Endothelial cell of umbilical vein (primary cell): ENCODE data around the gene REEP1. TPM values are rescaled to one million over a fixed set of nuclear protein-coding genes. Genes with fewer than 3 reads are reported as not detected.

Experiments
- BruUV-seq: library from RNA; stranded (reverse); fragments of 400-500 nt; replicated peaks from 2 replicates; lab custom pipeline; 2021; lab: Mats Ljungman, UMichigan
- CTCF ChIA-PET: fragments of 300-600, 350-600 bp; sonication (Branson Sonifier 250); formaldehyde crosslinking; loops from one replicate; lab custom pipeline; 2021; ENCODE audit warnings: antibody characterized with exemption, inconsistent platforms; lab: Charles Lee
- POLR2A ChIA-PET: fragments of 300-600, 350-600 bp; sonication (Branson Sonifier 250); formaldehyde crosslinking; loops from one replicate; lab custom pipeline; 2021; ENCODE audit warnings: antibody characterized with exemption, inconsistent platforms; lab: Charles Lee
- DNase-seq: peaks from one replicate; pipeline ENCODE4 v3.0.0-alpha.2; 2011; ENCODE audit warnings: low read depth, low spot score
- FAIRE-seq: peaks from 2 replicates; lab custom pipeline; 2011; peaks lifted over from hg19 to GRCh38; lab: Jason Lieb, UNC
- H2AFZ ChIP-seq: 2 replicates; pipeline ENCODE4 v1.6.0; 2012; ENCODE audit warnings: low read depth, low read length, control low read depth, inconsistent platforms
- H3K27ac ChIP-seq: 2 replicates; pipeline ENCODE4 v1.5.1; 2011; ENCODE audit warnings: low read depth, mild to moderate bottlenecking, control low read depth, low read length, moderate library complexity; ENCODE audit not compliant: insufficient read depth
- H3K27me3 ChIP-seq, 2 experiments: 2 replicates each; pipeline versions ENCODE4 v1.6.0 to v1.6.1; 2011; ENCODE audit warnings: low read length in 2 of 2, mixed read lengths in 1 of 2; ENCODE audit not compliant: control insufficient read depth in 2 of 2, insufficient read depth in 2 of 2
- H3K36me3 ChIP-seq, 2 experiments: 2 replicates in 1 of 2; 3 replicates in 1 of 2; pipeline ENCODE4 v1.5.1; 2011; ENCODE audit warnings: low read length in 2 of 2, mild to moderate bottlenecking in 1 of 2, moderate library complexity in 1 of 2; ENCODE audit not compliant: control insufficient read depth in 2 of 2, insufficient read depth in 2 of 2; ENCODE audit errors: extremely low read depth in 1 of 2
- H3K4me1 ChIP-seq: 3 replicates; pipeline ENCODE4 v1.5.1; 2011; ENCODE audit warnings: mild to moderate bottlenecking, low read length; ENCODE audit not compliant: control insufficient read depth, insufficient read depth; ENCODE audit errors: extremely low read depth
- H3K4me2 ChIP-seq: 2 replicates; pipeline ENCODE4 v1.6.1; 2011; ENCODE audit warnings: low read length, control low read depth, mixed read lengths; ENCODE audit not compliant: insufficient read depth
- H3K4me3 ChIP-seq, 3 experiments: fragments of 200-600 bp in 1 of 3; sonication (generic), shearing (Covaris generic) in 1 of 3; replicated peaks in 1 of 3; 2 replicates each; pipeline ENCODE4 v1.5.1; 2011 to 2016; ENCODE audit warnings: control low read depth in 3 of 3, low read length in 3 of 3, mild to moderate bottlenecking in 2 of 3, inconsistent platforms in 1 of 3, low read depth in 1 of 3, moderate library complexity in 1 of 3; ENCODE audit not compliant: insufficient read depth in 1 of 3
- H3K79me2 ChIP-seq: 2 replicates; pipeline ENCODE4 v1.6.0; 2012; ENCODE audit warnings: low read length, inconsistent platforms; ENCODE audit not compliant: control insufficient read depth, insufficient read depth
- H3K9ac ChIP-seq: replicated peaks from 2 replicates; pipeline ENCODE3; 2011; ENCODE audit warnings: low read length, control low read depth; ENCODE audit not compliant: insufficient read depth; ENCODE audit errors: extremely low read depth
- H3K9me1 ChIP-seq: replicated peaks from 3 replicates; pipeline ENCODE4 v1.6.0; 2011; ENCODE audit warnings: mild to moderate bottlenecking, low read length; ENCODE audit not compliant: control insufficient read depth, insufficient read depth; ENCODE audit errors: extremely low read depth
- H3K9me3 ChIP-seq: replicated peaks from 2 replicates; pipeline ENCODE4 v1.5.1; 2012; ENCODE audit warnings: low read length, inconsistent platforms; ENCODE audit not compliant: control insufficient read depth, insufficient read depth
- H4K20me1 ChIP-seq: replicated peaks from 2 replicates; pipeline ENCODE3; 2011; ENCODE audit warnings: mild to moderate bottlenecking, low read length; ENCODE audit not compliant: control insufficient read depth, insufficient read depth; ENCODE audit errors: extremely low read depth
- CTCF ChIP-seq, 2 donors: IDR thresholded peaks; 1 replicate in 1 of 2; 2 replicates in 1 of 2; pipeline ENCODE4 v1.5.1; 2011; ENCODE audit warnings: low read length in 2 of 2, mild to moderate bottlenecking in 2 of 2, moderate library complexity in 2 of 2, control low read depth in 1 of 2, inconsistent platforms in 1 of 2, low read depth in 1 of 2; ENCODE audit not compliant: insufficient read depth in 1 of 2; ENCODE audit errors: extremely low read depth in 1 of 2
- EZH2 ChIP-seq: IDR thresholded peaks from 2 replicates; pipeline ENCODE4 v1.6.1; 2012; ENCODE audit warnings: borderline replicate concordance, low read depth, mild to moderate bottlenecking, moderate library complexity, low read length, inconsistent platforms; ENCODE audit not compliant: severe bottlenecking
- FOS ChIP-seq: IDR thresholded peaks from 2 replicates; pipeline ENCODE4 v1.6.1; 2011; ENCODE audit warnings: mild to moderate bottlenecking, low read length, moderate library complexity, borderline replicate concordance; ENCODE audit not compliant: insufficient read depth
- GATA2 ChIP-seq: IDR thresholded peaks from 2 replicates; pipeline ENCODE4 v1.7.0; 2011; ENCODE audit warnings: low read depth, mild to moderate bottlenecking, moderate library complexity, mixed read lengths, low read length; ENCODE audit not compliant: insufficient read length, insufficient read depth
- JUN ChIP-seq: IDR thresholded peaks from 2 replicates; pipeline ENCODE4 v1.6.1; 2011; ENCODE audit warnings: borderline replicate concordance, low read depth; ENCODE audit not compliant: insufficient read length, insufficient read depth
- MAX ChIP-seq: IDR thresholded peaks from 2 replicates; pipeline ENCODE4 v1.6.1; 2011; ENCODE audit not compliant: insufficient read depth, insufficient read length
- MYC ChIP-seq: IDR thresholded peaks from one replicate; pipeline ENCODE4 v1.6.1; 2011; ENCODE audit warnings: mild to moderate bottlenecking, low read depth, low read length
- POLR2A ChIP-seq: IDR thresholded peaks from 2 replicates; pipeline ENCODE4 v1.6.1; 2012; ENCODE audit warnings: low read depth, mild to moderate bottlenecking, control low read depth, low read length
- POLR2AphosphoS5 ChIP-seq: IDR thresholded peaks from 2 replicates; pipeline ENCODE4 v1.6.1; 2012; ENCODE audit warnings: low read depth, mild to moderate bottlenecking, control low read depth, low read length, moderate library complexity; ENCODE audit not compliant: insufficient read depth
- dilution Hi-C: fragments of 300-500 bp; cut with MboI; formaldehyde crosslinking; loops from one replicate; pipeline ENCODE4 v1.15.0; 2019; ENCODE audit warnings: low sequenced_read_pairs; ENCODE audit not compliant: extremely low pct_ligation_motif_present
- intact Hi-C: fragments of 100-400 bp; cut with micrococcal nuclease; formaldehyde crosslinking; loops from one replicate; pipeline ENCODE4 v1.10.0; 2022
- polyA plus RNA-seq, 4 experiments: library from polyadenylated mRNA; depleted of rRNA in 3 of 4; stranded (reverse) in 3 of 4; unstranded in 1 of 4; fragments of >200 nt; gene quantifications; 2 replicates each; pipeline versions ENCODE4 v1.2.1 to v1.2.3, GENCODE V29; 2011 to 2012; ENCODE audit warnings: missing spikeins in 1 of 4
- total RNA-seq: library from RNA; stranded (reverse); gene quantifications from 2 replicates; pipeline ENCODE4 v1.2.3, GENCODE V29; 2021

The REEP1 gene
- total and polyA plus RNA-seq, 2 donors (not counting 3 experiments of a cell fraction or from before 2014, with no cell fraction given): 0.11 to 0.53 TPM

- no peak for DNase-seq
- H3K4me3 ChIP-seq: no peak overlapping the region
- H3K9me3 ChIP-seq: no peaks in the 10 kb centered on the region
- H3K4me2 ChIP-seq: no peak overlapping the region
- H3K9ac ChIP-seq: no peak overlapping the region
- no peak overlapping the region for H2AFZ ChIP-seq
- H4K20me1 ChIP-seq: no peaks in the 10 kb centered on the region
- FAIRE-seq: no peak
- no TSS peak for BruUV-seq
- H3K79me2 ChIP-seq: no peaks in the 10 kb centered on the region
- ChIA-PET CTCF (interaction anchor here (1.6 kb wide), 1 partner anchor 22 kb away, joined by 6 read pairs; no protein-coding TSS in a partner anchor), POLR2A (no interaction called here)
- no peaks in the 10 kb centered on the region for H3K9me1 ChIP-seq
- TF ChIP-seq POLR2AphosphoS5: no peak
- no peak for TF ChIP-seq FOS
- TF ChIP-seq EZH2: no peak
- TF ChIP-seq POLR2A: no peak
- TF ChIP-seq JUN: no peak
- TF ChIP-seq MAX: no peak
- no peak for TF ChIP-seq MYC
- no peak for TF ChIP-seq CTCF (IDR thresholded peaks at IDR 0.05; ENCODE audit: extremely low read depth in 1 of 2, insufficient read depth in 1 of 2, low read depth in 1 of 2, low read length in 2 of 2)
- no peak for TF ChIP-seq GATA2
- intact Hi-C loops: no loop called here
- H3K27ac ChIP-seq: no peak overlapping the region
- dilution Hi-C loops: no loop called here
- H3K27me3 ChIP-seq: peaks cover 4 to 10% of the 10 kb centered on the region in 2 experiments
- H3K4me1 ChIP-seq: no peaks in the 10 kb centered on the region
- no peaks in the 10 kb centered on the region for H3K36me3 ChIP-seq
Observed at GRCh38 chr2:86243272-86243671, 94.2 kb downstream of the REEP1 start.
